ENCODE measurements around the gene PNPLA1.

Gene PNPLA1

DNA sequence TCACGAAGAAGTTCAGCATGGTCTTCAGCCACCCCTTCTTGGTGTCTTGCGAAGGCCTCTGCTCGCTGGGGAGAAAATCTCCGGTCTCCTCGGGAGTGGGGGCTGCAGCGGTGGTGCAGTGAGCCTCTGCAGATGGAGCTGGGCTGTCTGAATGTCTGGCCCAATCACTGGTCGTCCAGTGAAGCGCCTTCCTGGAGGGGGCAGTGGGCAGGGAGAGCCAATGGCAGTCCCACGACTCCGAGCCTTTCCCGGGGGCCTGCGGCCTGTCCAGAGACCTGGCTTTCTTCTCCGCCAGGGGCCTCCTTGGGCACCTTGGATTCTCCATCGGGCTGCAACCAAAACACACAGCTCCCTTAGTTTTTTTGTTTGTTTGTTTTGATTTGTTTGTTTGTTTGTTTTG, 60.5 kb downstream of the PNPLA1 start:
- TF ChIP-seq, protein P1, sequence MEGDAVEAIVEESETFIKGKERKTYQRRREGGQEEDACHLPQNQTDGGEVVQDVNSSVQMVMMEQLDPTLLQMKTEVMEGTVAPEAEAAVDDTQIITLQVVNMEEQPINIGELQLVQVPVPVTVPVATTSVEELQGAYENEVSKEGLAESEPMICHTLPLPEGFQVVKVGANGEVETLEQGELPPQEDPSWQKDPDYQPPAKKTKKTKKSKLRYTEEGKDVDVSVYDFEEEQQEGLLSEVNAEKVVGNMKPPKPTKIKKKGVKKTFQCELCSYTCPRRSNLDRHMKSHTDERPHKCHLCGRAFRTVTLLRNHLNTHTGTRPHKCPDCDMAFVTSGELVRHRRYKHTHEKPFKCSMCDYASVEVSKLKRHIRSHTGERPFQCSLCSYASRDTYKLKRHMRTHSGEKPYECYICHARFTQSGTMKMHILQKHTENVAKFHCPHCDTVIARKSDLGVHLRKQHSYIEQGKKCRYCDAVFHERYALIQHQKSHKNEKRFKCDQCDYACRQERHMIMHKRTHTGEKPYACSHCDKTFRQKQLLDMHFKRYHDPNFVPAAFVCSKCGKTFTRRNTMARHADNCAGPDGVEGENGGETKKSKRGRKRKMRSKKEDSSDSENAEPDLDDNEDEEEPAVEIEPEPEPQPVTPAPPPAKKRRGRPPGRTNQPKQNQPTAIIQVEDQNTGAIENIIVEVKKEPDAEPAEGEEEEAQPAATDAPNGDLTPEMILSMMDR (IDR thresholded peaks at IDR 0.05; ENCODE audit: extremely low read depth, missing control alignments) = no peak
- no peak for DNase-seq (ENCODE audit: low spot score)

DNA sequence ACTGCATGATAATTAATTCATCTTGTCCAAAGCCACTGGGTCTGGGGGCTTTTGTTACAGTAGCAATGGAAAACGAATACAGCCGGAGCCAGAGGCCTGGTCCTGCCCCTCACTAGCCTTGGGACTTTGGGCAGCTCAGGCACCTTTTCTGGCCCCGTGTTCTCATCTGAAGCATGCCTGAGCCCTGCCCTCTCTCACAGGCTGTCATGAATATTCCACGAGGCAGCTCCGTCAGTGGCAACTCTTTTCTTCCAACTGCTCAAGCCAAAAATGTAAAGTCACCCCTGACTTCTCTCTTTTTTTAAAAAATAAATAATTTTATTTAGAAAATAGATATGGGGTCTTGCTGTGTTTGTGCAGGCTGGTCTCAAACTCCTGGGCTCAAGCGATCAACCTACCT, 61.5 kb downstream of the PNPLA1 start:
- TF ChIP-seq, protein P1 (IDR thresholded peaks at IDR 0.05; ENCODE audit: extremely low read depth, missing control alignments) = no peak

DNA sequence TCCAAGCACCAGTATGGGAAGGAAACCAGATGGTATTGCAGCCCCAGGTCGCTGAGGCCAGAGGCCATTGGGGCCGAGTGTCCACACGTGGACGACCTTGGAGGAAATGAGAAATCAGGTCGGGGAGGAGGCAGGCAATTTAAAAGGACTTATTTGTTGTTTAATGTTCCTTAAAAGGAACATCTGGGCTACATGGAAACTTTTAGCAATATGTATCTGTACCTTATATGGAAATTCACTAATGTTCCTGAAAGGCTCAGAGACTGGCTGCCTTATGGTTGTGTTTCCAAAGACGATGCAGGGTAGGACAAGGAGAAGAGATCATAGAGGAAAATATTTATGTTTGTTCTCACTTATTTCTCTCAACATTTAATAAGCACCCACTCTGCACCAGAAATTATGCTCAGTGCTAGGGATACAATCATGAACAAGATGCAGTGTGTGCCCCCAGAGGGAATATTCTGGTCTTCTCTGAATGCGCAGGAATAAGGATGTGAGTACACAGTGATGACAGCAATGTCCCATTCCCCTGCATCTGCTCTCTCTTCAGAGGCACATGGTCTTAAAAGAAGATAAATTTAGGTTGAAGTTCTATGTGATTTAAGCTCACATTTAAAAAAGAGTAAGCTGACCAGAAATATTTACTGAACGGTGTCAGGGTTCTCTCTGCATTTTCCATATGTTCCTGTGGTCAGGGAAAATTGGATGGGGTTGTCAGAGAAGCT, 63.5 kb downstream of the PNPLA1 start:
- DNase-seq (ENCODE audit: low spot score) = no peak
- TF ChIP-seq, protein P1 (IDR thresholded peaks at IDR 0.05; ENCODE audit: extremely low read depth, missing control alignments) = no peak

More for the DNA sequence above, 61.5 kb downstream of the PNPLA1 start:
- DNase-seq (ENCODE audit: low spot score) = no peak

DNA sequence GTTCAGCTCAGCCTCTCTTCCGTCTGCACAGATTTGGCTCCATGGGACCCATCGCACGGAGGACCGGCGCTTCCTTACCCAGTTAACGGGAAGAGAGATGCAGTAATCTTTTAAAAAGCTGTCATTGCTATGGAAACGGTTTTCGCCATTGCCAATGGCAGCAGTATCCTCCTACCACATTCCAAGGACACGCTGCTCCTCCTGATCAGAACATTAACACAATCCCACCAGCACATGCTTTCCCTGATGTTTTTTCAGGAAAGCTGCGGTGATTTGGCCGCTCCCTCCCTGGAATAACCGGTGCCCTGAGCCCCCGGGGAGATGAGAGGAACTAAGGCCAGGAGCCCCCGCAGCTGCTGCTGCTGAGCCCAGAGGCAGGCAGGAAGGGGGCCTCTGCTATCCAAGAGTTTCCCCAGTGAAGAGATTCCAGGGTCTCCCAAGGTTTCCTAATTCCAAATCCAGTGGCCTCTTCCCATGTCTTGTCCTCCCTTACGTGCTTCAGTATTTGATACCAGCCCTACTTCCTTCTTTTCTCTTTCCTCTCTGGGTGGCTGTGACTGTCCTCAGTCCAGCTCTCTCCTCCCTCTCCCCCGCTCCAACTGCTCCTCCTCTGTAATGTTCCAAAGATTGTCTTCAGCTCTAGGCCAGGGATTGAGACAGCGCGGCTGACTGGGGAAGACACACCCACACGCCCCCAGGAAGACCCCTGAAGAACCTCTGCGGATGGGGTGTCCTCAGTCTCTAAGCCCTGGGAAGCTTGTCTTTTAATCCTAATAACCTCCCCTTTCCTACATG, 64.3 kb downstream of the PNPLA1 start:
- DNase-seq (ENCODE audit: low spot score) = no peak
- TF ChIP-seq, protein P1 (IDR thresholded peaks at IDR 0.05; ENCODE audit: extremely low read depth, missing control alignments) = no peak

DNA sequence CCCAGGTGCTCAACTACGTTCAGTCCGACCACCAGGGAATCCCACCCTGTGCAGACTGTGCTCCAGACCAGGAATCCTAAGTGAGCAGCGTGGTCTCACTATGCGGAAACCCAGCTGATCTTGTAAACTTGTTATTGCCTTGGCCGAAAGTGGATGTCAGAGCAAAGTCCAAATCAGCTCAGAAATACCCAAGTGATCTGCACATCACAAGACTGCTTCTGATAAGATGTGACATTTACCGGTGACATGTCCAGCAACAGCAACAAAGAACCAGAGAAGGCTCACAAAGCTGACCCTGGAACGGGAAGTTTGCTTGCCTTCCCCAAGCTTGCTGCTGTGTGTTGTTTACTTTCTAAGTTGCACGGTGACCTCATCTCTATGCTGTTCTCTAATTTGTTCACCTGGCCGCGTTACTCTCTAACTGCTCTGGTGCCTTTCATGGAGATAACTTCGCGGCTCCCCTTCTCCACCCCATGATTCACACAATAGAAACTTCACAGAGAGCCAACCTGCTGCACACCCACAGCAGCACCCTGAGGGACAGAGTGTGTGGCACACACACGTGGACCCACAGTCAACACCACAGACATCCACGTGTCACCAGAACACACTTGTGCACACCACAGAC, 65.1 kb downstream of the PNPLA1 start:
- TF ChIP-seq, protein P1 (IDR thresholded peaks at IDR 0.05; ENCODE audit: extremely low read depth, missing control alignments) = no peak
- DNase-seq (ENCODE audit: low spot score) = no peak

DNA sequence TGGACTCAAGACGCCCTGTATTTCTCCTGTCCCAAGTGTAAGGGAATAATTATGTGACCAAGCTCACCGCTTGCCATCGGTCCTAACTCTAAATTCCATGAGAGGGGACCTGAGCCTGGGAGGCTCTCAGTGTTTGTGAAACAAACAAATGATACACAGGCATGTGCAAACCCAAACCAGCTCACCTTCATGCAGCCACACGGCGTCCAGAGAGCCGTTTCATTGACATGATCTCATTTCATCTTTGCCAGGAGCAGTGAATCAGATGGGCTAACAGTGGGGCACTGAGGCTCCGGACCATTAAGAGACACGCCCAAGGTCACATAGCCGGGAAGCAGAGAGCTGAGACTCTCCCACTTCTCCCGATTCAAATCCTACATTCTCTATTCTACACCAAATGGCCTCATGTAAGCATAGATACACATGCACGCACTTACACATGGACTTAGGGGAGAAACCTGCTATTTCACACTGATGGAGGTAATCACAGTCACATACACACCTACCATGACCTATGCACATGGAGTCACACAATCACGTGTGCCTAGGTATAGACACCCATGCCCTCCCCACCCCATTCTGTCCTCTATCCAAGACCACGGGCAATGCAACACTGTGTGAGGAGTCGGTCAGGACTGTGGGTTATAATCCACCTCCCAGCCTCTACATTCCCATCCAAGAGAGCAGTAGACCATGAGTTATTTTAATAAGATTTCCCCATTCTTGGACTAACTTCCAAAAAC, 65.8 kb downstream of the PNPLA1 start:
- TF ChIP-seq, protein P1 (IDR thresholded peaks at IDR 0.05; ENCODE audit: extremely low read depth, missing control alignments) = no peak
- DNase-seq (ENCODE audit: low spot score) = no peak
